GM21529 (cell line): ENCODE data around the gene SBK3.
"Not testable (repeated sequence)": the region's sequence is repeated elsewhere in the genome, so short reads cannot be mapped to it uniquely, and the experiment has no call there.

Experiments
- ATAC-seq: cut with Tn5 transposase; IDR thresholded peaks from one replicate; pipeline ENCODE4 v1.9.1; 2021; ENCODE audit not compliant: unreplicated experiment

The SBK3 gene

GRCh38 chr19:55578031-55578760, 32.9 kb upstream of the SBK3 start:
- ATAC-seq: no peak

- no peak for ATAC-seq
These were observed 31.4 kb upstream of the SBK3 start for GRCh38 chr19:55576746-55577145.

GRCh38 chr19:55573929-55574328, 28.6 kb upstream of the SBK3 start:
- ATAC-seq: not testable (repeated sequence)

- not testable (repeated sequence) for ATAC-seq
These were observed 24.1 kb upstream of the SBK3 start for GRCh38 chr19:55569477-55569876.

- ATAC-seq: no peak
These were observed 22.5 kb upstream of the SBK3 start for GRCh38 chr19:55567708-55568328.

GRCh38 chr19:55566823-55567222, 21.5 kb upstream of the SBK3 start:
- no peak for ATAC-seq

GRCh38 chr19:55563261-55563690, 17.9 kb upstream of the SBK3 start:
- no peak for ATAC-seq

GRCh38 chr19:55559684-55560083, 14.3 kb upstream of the SBK3 start:
- no peak for ATAC-seq

GRCh38 chr19:55554741-55555152, 9.4 kb upstream of the SBK3 start:
- no peak for ATAC-seq

GRCh38 chr19:55554302-55554701, 9.0 kb upstream of the SBK3 start:
- no peak for ATAC-seq

GRCh38 chr19:55553217-55554182, 8.2 kb upstream of the SBK3 start:
- ATAC-seq: no peak

- ATAC-seq: no peak
These were observed 7.3 kb upstream of the SBK3 start for GRCh38 chr19:55552620-55553019.

GRCh38 chr19:55552206-55552605, 6.9 kb upstream of the SBK3 start:
- no peak for ATAC-seq

- ATAC-seq: no peak
These were observed 4.9 kb upstream of the SBK3 start for GRCh38 chr19:55550321-55550650.

- no peak for ATAC-seq
These were observed 4.4 kb upstream of the SBK3 start for GRCh38 chr19:55549500-55550320.

GRCh38 chr19:55546822-55547614, 1.7 kb upstream of the SBK3 start:
- no peak for ATAC-seq

- ATAC-seq: no peak
These were observed 668 bp upstream of the SBK3 start for GRCh38 chr19:55546011-55546410.

GRCh38 chr19:55544776-55545439, 435 bp downstream of the SBK3 start:
- no peak for ATAC-seq

GRCh38 chr19:55544014-55544413, 1.3 kb downstream of the SBK3 start:
- ATAC-seq: no peak
